HG02943 (cell line): ENCODE measurements around the gene PRPS1.
A peak's percentile ranks its signal among the peaks of the same experiment; 100 is the strongest.
"Not testable (repeated sequence)": the region's sequence is repeated elsewhere in the genome, so short reads cannot be mapped to it uniquely, and the experiment has no call there.

Source experiments
- ATAC-seq: cut with Tn5 transposase; IDR thresholded peaks from one replicate; pipeline ENCODE4 v1.9.1; 2021; ENCODE audit warnings: mild to moderate bottlenecking, low read depth, moderate library complexity; ENCODE audit not compliant: unreplicated experiment

Gene PRPS1

GRCh38 chrX:107629540-107629909 lies 1.2 kb downstream of the PRPS1 start:
- ATAC-seq = no peak

GRCh38 chrX:107630031-107630689 lies 1.9 kb downstream of the PRPS1 start:
- no peak for ATAC-seq

GRCh38 chrX:107632346-107632745 lies 4.0 kb downstream of the PRPS1 start:
- no peak for ATAC-seq

GRCh38 chrX:107646735-107647134 lies 18.4 kb downstream of the PRPS1 start:
- no peak for ATAC-seq

GRCh38 chrX:107648332-107648731 lies 20.0 kb downstream of the PRPS1 start:
- no peak for ATAC-seq

GRCh38 chrX:107654566-107654871 lies 26.2 kb downstream of the PRPS1 start:
- ATAC-seq = no peak

- ATAC-seq = peak; percentile 73
These were observed 26.8 kb downstream of the PRPS1 start for GRCh38 chrX:107654872-107655761.

- ATAC-seq = no peak
These were observed 28.7 kb downstream of the PRPS1 start for GRCh38 chrX:107656978-107657377.

- no peak for ATAC-seq
These were observed 30.4 kb downstream of the PRPS1 start for GRCh38 chrX:107658660-107659059.

GRCh38 chrX:107659286-107659685 lies 31.0 kb downstream of the PRPS1 start:
- no peak for ATAC-seq

GRCh38 chrX:107659768-107660167 lies 31.5 kb downstream of the PRPS1 start:
- ATAC-seq = no peak

GRCh38 chrX:107662145-107662544 lies 33.8 kb downstream of the PRPS1 start:
- no peak for ATAC-seq

- ATAC-seq = no peak
These were observed 34.5 kb downstream of the PRPS1 start for GRCh38 chrX:107662824-107663223.

GRCh38 chrX:107666931-107667330 lies 38.6 kb downstream of the PRPS1 start:
- no peak for ATAC-seq

GRCh38 chrX:107667426-107667825 lies 39.1 kb downstream of the PRPS1 start:
- no peak for ATAC-seq

- not testable (repeated sequence) for ATAC-seq
These were observed 40.4 kb downstream of the PRPS1 start for GRCh38 chrX:107668710-107669109.

GRCh38 chrX:107669261-107669660 lies 41.0 kb downstream of the PRPS1 start:
- no peak for ATAC-seq

GRCh38 chrX:107669885-107670628 lies 41.7 kb downstream of the PRPS1 start:
- no peak for ATAC-seq

- ATAC-seq = not testable (repeated sequence)
These were observed 42.9 kb downstream of the PRPS1 start for GRCh38 chrX:107671256-107671655.

GRCh38 chrX:107672955-107673378 lies 44.7 kb downstream of the PRPS1 start:
- ATAC-seq = no peak

GRCh38 chrX:107673431-107673830 lies 45.1 kb downstream of the PRPS1 start:
- peak; percentile 1 for ATAC-seq
